Fibroblast of peridontal ligament (primary cell): ENCODE results near the gene RNF152.
"Not testable (repeated sequence)": the region's sequence is repeated elsewhere in the genome, so short reads cannot be mapped to it uniquely, and the experiment has no call there.

Experiments
- DNase-seq: peaks from one replicate; pipeline ENCODE4 v3.0.0-alpha.2; 2010; ENCODE audit errors: extremely low read depth

The RNF152 gene

GRCh38 chr18:61821748-61822147 is 71.1 kb downstream of the RNF152 start:
- DNase-seq = no peak

GRCh38 chr18:61820882-61821281 is 71.9 kb downstream of the RNF152 start:
- DNase-seq = no peak

- DNase-seq = peak; percentile 51
These were observed 75.7 kb downstream of the RNF152 start for GRCh38 chr18:61817086-61817485.

GRCh38 chr18:61815885-61816470 is 76.8 kb downstream of the RNF152 start:
- DNase-seq = no peak

- no peak for DNase-seq
These were observed 84.5 kb downstream of the RNF152 start for GRCh38 chr18:61808286-61808685.

GRCh38 chr18:61803393-61803792 is 89.4 kb downstream of the RNF152 start:
- DNase-seq = no peak

GRCh38 chr18:61797696-61798590 is 94.9 kb downstream of the RNF152 start:
- DNase-seq = no peak

- no peak for DNase-seq
These were observed 101.8 kb downstream of the RNF152 start for GRCh38 chr18:61791031-61791430.

GRCh38 chr18:61787011-61787670 is 105.7 kb downstream of the RNF152 start:
- DNase-seq = not testable (repeated sequence)

GRCh38 chr18:61785588-61785987 is 107.2 kb downstream of the RNF152 start:
- peak; percentile 3 for DNase-seq

GRCh38 chr18:61784834-61785233 is 108.0 kb downstream of the RNF152 start:
- no peak for DNase-seq

- no peak for DNase-seq
These were observed 110.3 kb downstream of the RNF152 start for GRCh38 chr18:61782545-61782944.

GRCh38 chr18:61776201-61776600 is 116.6 kb downstream of the RNF152 start:
- not testable (repeated sequence) for DNase-seq

GRCh38 chr18:61774846-61775245 is 118.0 kb downstream of the RNF152 start:
- DNase-seq = no peak

GRCh38 chr18:61772293-61772848 is 120.4 kb downstream of the RNF152 start:
- no peak for DNase-seq

GRCh38 chr18:61771861-61772260 is 120.9 kb downstream of the RNF152 start:
- no peak for DNase-seq

- no peak for DNase-seq
These were observed 122.5 kb downstream of the RNF152 start for GRCh38 chr18:61770279-61770678.

- no peak for DNase-seq
These were observed 126.4 kb downstream of the RNF152 start for GRCh38 chr18:61766266-61766884.

- DNase-seq = peak; percentile 49
These were observed 127.7 kb downstream of the RNF152 start for GRCh38 chr18:61765097-61765496.

GRCh38 chr18:61764381-61764780 is 128.4 kb downstream of the RNF152 start:
- DNase-seq = no peak

GRCh38 chr18:61761875-61762274 is 130.9 kb downstream of the RNF152 start:
- no peak for DNase-seq
